HL-60 (cell line): ENCODE measurements around the gene ABCA2.

ENCODE experiments used
- CTCF ChIP-seq: IDR thresholded peaks from one replicate; pipeline ENCODE4 v1.5.1; 2011; ENCODE audit warnings: low read length, control low read depth, inconsistent platforms; ENCODE audit not compliant: insufficient read depth
- GABPA ChIP-seq: IDR thresholded peaks from 2 replicates; pipeline ENCODE4 v1.6.1; 2012; ENCODE audit warnings: low read depth
- POLR2AphosphoS5 ChIP-seq: IDR thresholded peaks from 2 replicates; pipeline ENCODE4 v1.6.1; 2012; ENCODE audit warnings: low read depth

GRCh38 chr9:137052293-137052692, 24.3 kb upstream of the ABCA2 start:
- TF ChIP-seq CTCF (no peak), GABPA (no peak), POLR2AphosphoS5 (no peak)
